CD4-positive, alpha-beta T cell treated with Interleukin-4 for 1 hour (primary cell): ENCODE measurements around the gene PRKCZ.

Experiments
- DNase-seq, 2 donors: peaks; one replicate each; pipeline ENCODE4 v3.0.0-alpha.2; 2020 to 2022

PRKCZ gene

DNA sequence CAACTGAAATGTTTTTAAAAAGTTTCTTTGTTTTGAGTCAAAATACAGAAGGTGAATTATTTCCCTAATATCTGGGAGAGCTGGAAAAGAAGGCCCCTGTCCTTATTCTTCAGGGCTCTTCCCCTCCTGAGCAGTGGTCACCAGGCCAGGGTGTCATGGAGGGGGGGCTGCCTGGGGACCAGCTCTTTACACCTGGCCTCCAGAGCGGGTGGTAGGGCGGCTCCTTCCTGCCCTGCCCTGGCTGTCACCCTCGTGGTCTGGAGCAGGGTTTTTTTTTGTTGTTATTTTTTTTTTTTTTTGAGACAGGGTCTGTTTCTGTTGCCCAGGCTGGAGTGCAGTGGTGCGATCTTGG lies 184.5 kb downstream of the PRKCZ start:
- peak; percentile 49 to 70 for DNase-seq
